ENCODE measurements around the gene ITPRIPL2. TPM values are rescaled to one million over a fixed set of nuclear protein-coding genes. Genes with fewer than 3 reads are reported as not detected.

Gene ITPRIPL2
- total RNA-seq, 1 experiment from 2014 or later = 21.6 TPM

DNA sequence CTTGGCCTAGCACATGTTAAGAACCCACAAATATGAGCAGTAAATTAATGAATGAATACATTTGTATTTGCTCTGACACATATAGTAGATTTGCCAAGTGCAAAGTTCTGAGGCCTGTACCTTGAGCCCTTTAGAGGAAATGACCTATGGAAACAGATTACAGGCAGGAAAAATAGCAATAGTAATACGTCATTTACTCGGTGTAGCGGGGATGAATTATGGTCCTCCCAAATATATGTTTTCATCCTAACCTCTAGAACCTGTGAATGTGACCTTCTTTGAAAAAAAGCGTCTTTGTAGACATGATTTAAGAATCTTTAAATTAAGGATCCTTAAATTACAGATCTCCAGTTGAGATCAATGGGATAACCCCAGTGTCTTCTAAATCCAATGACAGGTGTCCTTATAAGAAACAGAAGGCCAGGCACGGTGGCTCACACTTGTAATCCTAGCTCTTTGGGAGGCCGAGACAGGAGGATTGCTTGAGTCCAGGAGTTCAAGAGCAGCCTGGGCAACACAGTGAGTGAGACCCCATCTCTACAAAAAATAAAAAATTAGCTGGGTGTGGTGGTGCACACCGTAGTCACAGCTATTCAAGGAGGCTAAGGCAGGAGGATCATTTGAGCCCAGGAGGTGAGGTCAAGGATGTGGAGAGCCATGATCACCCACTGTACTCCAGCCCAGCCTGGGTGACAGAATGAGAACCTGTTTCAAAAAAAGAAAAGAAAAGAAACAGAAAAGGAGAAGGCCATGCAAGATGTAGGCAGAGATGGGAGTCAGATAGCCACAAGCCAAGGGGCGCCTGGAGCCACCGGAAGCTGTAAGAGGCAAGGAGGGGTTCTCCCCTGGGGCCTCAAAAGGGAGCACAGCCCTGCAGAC, 5.1 kb upstream of the ITPRIPL2 start:
- ChIA-PET CTCF (no interaction called here), POLR2A (ENCODE audit: unreplicated experiment) (no interaction called here)
- DNase-seq (peak; percentile 32), ATAC-seq (no peak; the same call in 1 of the 2 replicates)
- no peak overlapping the region for H3K4me3 ChIP-seq (ENCODE audit: low read length)
- peaks cover 26% of the 10 kb centered on the region for H3K4me1 ChIP-seq (ENCODE audit: insufficient read depth, low read length)
- H3K9me2 ChIP-seq (replicated peaks; ENCODE audit: low read length) = no peaks in the 10 kb centered on the region
- no peaks in the 10 kb centered on the region for H3F3A ChIP-seq (ENCODE audit: low read length, unreplicated experiment)
- no peak overlapping the region for H2AFZ ChIP-seq (ENCODE audit: low read length)
- H3K4me2 ChIP-seq (ENCODE audit: low read length) = no peak overlapping the region
- intact Hi-C loops (cut with micrococcal nuclease) = no loop called here
- H3K9me3 ChIP-seq (ENCODE audit: low read length) = no peaks in the 10 kb centered on the region
- TF ChIP-seq, protein P1, sequence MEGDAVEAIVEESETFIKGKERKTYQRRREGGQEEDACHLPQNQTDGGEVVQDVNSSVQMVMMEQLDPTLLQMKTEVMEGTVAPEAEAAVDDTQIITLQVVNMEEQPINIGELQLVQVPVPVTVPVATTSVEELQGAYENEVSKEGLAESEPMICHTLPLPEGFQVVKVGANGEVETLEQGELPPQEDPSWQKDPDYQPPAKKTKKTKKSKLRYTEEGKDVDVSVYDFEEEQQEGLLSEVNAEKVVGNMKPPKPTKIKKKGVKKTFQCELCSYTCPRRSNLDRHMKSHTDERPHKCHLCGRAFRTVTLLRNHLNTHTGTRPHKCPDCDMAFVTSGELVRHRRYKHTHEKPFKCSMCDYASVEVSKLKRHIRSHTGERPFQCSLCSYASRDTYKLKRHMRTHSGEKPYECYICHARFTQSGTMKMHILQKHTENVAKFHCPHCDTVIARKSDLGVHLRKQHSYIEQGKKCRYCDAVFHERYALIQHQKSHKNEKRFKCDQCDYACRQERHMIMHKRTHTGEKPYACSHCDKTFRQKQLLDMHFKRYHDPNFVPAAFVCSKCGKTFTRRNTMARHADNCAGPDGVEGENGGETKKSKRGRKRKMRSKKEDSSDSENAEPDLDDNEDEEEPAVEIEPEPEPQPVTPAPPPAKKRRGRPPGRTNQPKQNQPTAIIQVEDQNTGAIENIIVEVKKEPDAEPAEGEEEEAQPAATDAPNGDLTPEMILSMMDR (conservative IDR thresholded peaks at IDR 0.05; ENCODE audit: low read depth, low read length) = no peak
- TF ChIP-seq EZH2phosphoT487 (IDR thresholded peaks at IDR 0.05; ENCODE audit: borderline replicate concordance, low read length) = no peak
- TF ChIP-seq EZH2 (IDR thresholded peaks at IDR 0.05; ENCODE audit: low read length, unreplicated experiment) = no peak
- no peaks in the 10 kb centered on the region for H3K36me3 ChIP-seq (ENCODE audit: low read depth, low read length)
- H3K27ac ChIP-seq (ENCODE audit: low read length) = peak overlapping the region; percentile 80
- H3K79me2 ChIP-seq (ENCODE audit: low read length) = 0 out of 2 replicates have a peak, but pooled peaks cover 3% of the 10 kb centered on the region
- no peaks in the 10 kb centered on the region for H3K27me3 ChIP-seq (ENCODE audit: low read length)
- no TSS peak for BruUV-seq (replicated peaks)
- no peaks in the 10 kb centered on the region for H4K20me1 ChIP-seq (ENCODE audit: low read length)
- H3K9ac ChIP-seq (ENCODE audit: low read length) = peak overlapping the region; percentile 16; the same call in 1 of the 2 replicates

DNA sequence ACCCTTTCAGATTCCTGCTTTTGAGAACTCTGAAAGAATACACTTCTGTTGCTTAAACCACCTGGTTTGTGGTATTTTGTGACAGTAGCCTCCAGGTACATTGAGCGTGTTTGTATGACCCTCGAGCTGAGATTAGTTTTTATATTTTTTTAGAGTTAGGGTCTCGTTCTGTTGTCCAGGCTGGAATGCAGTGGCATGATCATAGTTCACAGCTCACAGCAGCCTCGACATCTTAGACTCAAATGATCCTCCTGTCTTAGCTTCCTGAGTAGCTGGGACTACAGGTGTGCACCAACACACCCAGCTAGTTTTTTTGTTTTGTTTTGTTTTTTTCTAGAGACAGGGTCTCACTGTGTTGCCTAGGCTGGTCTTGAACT, 4.5 kb upstream of the ITPRIPL2 start:
- no peak overlapping the region for H2AFZ ChIP-seq (ENCODE audit: low read length)
- no peak overlapping the region for H3K27ac ChIP-seq (ENCODE audit: low read length)
- H3K79me2 ChIP-seq (ENCODE audit: low read length) = peaks cover 5% of the 10 kb centered on the region
- H4K20me1 ChIP-seq (ENCODE audit: low read length) = no peaks in the 10 kb centered on the region
- ATAC-seq (no peak), DNase-seq (no peak)
- no peak overlapping the region for H3K9ac ChIP-seq (ENCODE audit: low read length)
- H3F3A ChIP-seq (ENCODE audit: low read length, unreplicated experiment) = no peaks in the 10 kb centered on the region
- no peaks in the 10 kb centered on the region for H3K36me3 ChIP-seq (ENCODE audit: low read depth, low read length)
- POLR2A ChIA-PET (ENCODE audit: unreplicated experiment) = no interaction called here
- H3K4me1 ChIP-seq (ENCODE audit: insufficient read depth, low read length) = peaks cover 26% of the 10 kb centered on the region
- no TSS peak for BruUV-seq (replicated peaks)
- no peaks in the 10 kb centered on the region for H3K9me3 ChIP-seq (ENCODE audit: low read length)
- no peak overlapping the region for H3K4me2 ChIP-seq (ENCODE audit: low read length)
- H3K4me3 ChIP-seq (ENCODE audit: low read length) = no peak overlapping the region
- no peaks in the 10 kb centered on the region for H3K27me3 ChIP-seq (ENCODE audit: low read length)
- TF ChIP-seq EZH2 (IDR thresholded peaks at IDR 0.05; ENCODE audit: low read length, unreplicated experiment) = no peak
- no peak for TF ChIP-seq EZH2phosphoT487 (IDR thresholded peaks at IDR 0.05; ENCODE audit: borderline replicate concordance, low read length)
- TF ChIP-seq, protein P1 (conservative IDR thresholded peaks at IDR 0.05; ENCODE audit: low read depth, low read length) = no peak
- H3K9me2 ChIP-seq (replicated peaks; ENCODE audit: low read length) = no peaks in the 10 kb centered on the region
- intact Hi-C loops (cut with micrococcal nuclease) = no loop called here
- CTCF ChIA-PET = no interaction called here
